Measurements from ENCODE around the gene LRMDA.
"Not testable (repeated sequence)": the region's sequence is repeated elsewhere in the genome, so short reads cannot be mapped to it uniquely, and the experiment has no call there.

LRMDA gene

DNA sequence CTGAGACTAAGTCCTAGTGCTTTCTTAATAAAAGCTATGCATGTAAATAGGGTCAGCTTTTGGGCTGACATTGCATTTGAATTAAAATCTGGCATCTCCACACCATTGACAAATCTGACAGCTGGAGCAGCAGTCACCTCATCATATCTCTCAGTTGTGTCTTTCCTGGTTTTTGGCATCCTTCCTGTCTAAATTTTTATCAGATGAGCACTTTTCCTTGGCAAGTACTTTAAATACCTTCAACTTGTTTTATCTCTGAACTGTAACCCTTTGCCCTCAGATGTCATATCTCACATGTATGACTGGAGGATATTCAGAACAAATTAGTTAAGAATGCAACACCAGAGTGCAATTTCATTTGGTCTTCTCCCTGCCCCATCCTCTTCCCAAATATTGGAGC is 1066.2 kb downstream of the LRMDA start:
- DNase-seq, result no peak

- no peak for DNase-seq
Observed at GRCh38 chr10:76504823-76505222, 1073.4 kb downstream of the LRMDA start.

GRCh38 chr10:76509446-76509845 is 1078.0 kb downstream of the LRMDA start:
- DNase-seq, result no peak

GRCh38 chr10:76514321-76514720 is 1082.9 kb downstream of the LRMDA start:
- DNase-seq, result no peak

DNA sequence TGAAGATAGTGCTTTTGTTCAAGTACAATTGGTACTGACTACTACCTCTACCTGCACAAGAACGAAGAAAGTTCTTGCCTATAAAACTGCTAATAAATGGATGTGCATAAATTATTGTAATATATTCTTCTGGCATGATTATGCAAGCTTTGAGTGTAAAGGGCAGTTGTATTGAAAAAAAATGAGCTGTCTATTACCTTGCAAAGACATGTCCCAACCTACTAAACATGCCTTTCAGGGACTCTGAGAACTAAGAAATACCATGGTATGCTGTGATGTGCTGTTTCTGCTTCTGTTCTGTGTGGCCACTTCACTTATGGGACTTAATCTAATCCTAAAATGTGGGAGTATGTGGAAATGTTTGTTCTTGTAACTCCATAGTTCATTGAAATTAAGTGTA is 1083.4 kb downstream of the LRMDA start:
- DNase-seq, result no peak

DNA sequence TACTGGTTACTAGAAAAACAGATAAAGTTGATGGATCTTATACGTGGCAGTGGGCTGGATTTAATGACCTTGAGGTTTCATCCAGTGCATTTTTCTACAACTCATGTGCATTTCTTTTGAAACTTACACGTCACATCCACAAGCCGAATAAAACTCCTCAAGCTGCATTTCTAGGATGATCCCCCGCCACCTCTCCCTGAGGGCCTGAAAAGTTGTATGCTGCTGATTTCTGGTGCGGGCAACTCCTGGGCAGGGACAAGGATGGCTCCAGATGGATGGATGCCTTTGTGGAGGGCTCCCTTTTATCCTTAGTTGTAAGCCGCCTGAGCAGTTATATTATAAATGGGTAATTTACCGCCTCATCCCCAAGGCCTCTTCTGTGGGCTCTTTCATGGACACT is 1091.1 kb downstream of the LRMDA start:
- DNase-seq, result no peak

- no peak for DNase-seq
Observed at GRCh38 chr10:76523246-76523645, 1091.8 kb downstream of the LRMDA start.

GRCh38 chr10:76523791-76524351 is 1092.4 kb downstream of the LRMDA start:
- no peak for DNase-seq

GRCh38 chr10:76526833-76527232 is 1095.4 kb downstream of the LRMDA start:
- not testable (repeated sequence) for DNase-seq

DNA sequence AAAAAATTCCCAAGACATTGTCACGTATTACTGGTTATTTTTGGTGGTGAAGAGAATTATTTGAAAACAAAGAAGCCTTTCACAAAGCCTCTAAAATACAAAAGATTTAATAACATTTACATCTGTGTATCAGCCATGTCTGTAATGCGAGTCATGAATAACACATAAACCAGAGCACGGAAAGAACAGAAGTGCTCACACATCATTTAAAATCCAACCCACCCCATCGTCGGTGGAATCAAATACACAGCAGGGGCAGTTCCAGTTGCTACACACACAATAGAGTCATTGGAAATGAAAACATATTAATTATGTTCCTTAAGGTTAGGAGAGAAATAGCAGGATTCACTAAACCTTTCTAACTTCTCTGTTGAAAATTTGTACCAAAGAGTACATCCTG is 1108.9 kb downstream of the LRMDA start:
- no peak for DNase-seq

DNA sequence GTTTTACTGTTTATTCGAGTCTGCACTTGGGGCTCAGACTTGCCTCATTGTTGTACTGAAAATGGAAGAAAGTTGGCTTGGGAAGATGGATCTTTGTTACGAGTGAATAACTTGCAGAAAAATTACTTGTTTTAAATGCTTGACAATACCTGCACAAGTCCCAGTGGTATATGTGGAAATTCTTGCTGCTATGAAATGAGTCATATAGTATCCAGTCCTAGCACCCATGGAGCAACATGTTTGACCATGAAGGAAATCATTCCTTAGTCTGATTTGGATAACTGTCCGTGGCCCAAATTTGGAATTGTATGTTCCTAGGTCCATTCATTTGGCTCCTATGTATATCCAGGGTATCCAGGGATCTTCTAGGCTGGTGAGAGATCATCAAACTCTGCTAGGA is 1109.4 kb downstream of the LRMDA start:
- DNase-seq, result no peak

GRCh38 chr10:76541852-76542251 is 1110.4 kb downstream of the LRMDA start:
- DNase-seq, result no peak

GRCh38 chr10:76542307-76542930 is 1111.0 kb downstream of the LRMDA start:
- DNase-seq, result no peak

- DNase-seq, result no peak
Observed at GRCh38 chr10:76543655-76544054, 1112.2 kb downstream of the LRMDA start.

DNA sequence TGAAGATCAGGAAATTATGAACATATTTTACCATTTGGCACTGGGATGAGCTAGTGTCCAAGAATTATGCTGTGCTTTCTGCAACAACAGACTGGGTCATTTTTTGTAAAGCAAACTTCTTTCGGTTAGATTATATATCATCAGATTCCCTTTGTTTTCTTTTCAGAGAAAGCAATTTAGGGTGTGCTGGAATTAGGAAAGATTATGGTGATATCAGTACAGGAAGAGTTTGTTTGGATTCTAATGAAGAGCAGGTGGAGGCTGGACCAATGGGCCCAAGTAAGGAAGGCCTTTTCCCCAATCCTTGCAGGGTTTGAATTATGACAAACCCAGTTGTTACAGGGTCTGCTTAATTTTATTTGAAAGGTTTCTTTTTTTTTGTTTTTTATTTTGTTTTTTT is 1113.4 kb downstream of the LRMDA start:
- no peak for DNase-seq

- DNase-seq, result no peak
Observed at GRCh38 chr10:76546411-76546810, 1115.0 kb downstream of the LRMDA start.

DNA sequence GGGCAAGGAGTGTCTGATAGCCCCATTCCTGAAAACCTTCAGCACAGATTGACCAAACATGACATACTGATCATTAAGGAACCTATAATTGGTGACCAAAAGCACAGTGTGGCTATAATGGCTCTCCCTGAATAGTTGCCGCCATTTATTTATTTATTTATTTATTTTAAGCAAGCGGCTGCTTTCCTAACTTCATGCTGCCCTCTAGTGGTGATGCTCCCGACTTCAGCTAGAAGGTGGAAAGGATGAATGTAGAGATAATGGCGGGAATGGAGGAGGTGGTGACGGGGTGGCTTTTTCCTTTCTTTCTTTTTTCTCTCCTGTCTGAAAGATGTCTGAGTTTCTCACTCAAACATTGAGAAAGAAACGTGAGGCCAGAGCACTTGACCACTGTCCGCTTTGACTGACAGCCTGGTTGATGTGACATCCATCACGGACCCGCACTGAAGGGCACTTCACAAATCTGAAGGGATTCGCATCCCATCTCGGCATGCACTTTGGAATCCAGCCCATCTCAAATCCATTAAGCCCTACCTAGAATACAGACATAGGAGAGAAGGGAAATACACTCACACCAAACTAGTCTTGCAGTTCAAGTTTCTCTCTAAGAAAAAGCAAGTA is 1116.0 kb downstream of the LRMDA start:
- DNase-seq, result peak; percentile 74

DNA sequence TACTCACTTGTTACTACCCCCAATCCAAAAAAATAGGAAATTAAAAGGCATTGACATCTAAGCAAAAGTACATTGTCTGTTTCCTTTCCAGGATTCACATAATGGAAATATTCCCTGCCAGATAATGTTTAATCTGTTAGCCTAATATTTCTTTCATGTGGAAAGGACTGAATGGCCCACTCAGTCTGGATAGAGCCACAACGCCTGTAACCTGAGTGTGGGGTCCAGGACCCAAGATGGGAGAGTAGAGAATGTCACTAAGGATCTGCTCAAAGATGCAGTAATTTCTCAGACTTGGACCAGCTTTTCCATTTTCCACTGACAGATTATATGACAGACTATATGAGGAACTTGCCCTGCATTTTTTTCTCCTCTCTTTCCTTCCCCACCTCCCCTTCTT is 1117.3 kb downstream of the LRMDA start:
- no peak for DNase-seq

DNA sequence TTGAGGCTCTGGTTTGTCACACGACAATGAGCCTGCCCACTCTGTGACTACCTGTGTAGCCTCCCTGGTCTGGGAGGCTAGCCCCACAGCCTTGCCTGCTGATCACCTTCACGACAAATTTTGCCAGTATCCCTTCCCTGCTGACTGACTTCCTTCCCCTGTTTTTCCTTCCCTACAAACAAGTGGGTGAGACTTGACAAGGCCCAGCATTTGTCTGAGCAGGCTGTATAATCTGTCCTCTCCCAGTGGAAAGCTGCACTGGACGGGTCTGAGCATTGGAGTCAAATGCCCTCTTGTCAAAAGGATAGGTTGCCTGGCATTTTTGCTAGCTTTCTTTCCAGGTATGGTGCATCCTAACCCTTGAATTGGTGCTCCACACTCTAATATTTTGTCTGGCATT is 1117.7 kb downstream of the LRMDA start:
- no peak for DNase-seq

- DNase-seq, result no peak
Observed at GRCh38 chr10:76550806-76551205, 1119.4 kb downstream of the LRMDA start.

- no peak for DNase-seq
Observed at GRCh38 chr10:76552091-76552873, 1120.9 kb downstream of the LRMDA start.

DNA sequence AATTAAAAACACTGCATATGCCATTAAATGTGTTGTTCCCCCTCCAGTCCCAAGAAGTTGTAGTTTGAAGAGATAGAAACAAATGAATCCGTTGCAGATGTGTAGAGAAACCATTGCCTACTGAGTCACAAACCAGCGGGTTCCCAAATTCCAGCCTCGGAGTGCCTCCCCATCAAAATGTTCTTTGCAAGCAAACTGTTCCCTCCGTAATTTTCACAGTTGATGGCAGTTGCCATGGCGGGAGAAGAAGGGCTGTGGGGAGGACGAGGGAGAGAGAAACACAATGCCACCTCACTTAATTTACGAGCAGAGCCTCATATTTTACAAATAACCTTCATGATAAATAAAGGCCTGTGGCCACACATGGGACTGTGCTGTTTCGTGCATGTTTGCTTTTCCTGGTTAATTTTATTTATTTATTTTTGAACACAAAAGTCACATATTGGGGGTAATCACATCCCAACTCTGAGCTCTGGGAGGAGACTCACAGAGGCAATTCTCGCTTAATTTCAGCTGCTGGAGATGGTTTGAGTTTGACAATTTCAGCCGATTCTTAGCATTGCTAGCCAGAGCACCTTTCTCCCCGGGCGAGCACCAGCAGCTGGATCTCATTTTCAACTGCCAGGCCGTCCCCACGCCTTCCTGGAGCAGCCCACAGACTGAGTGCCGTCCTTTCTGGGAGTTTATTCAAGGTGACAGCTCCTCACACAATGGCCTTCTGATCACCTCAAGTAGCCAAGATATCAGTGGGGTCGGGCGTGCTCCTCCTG is 1122.0 kb downstream of the LRMDA start:
- no peak for DNase-seq

- no peak for DNase-seq
Observed at GRCh38 chr10:76554033-76554408, 1122.6 kb downstream of the LRMDA start.

Data from activated CD4-positive, alpha-beta T cell treated with anti-CD3 and anti-CD28 coated beads, Interleukin-2, Interleukin-6, amounts not matched to agents 100 ng/mL and 50 ng/mL, durations not matched to agents 16 hours and 8 hours (primary cell).